Endothelial cell of coronary artery (primary cell): ENCODE measurements around the gene TMIGD1. TPM values are rescaled to one million over a fixed set of nuclear protein-coding genes. Genes with fewer than 3 reads are reported as not detected.

Source experiments
- total RNA-seq: library from RNA; depleted of rRNA; stranded (reverse); fragments of >200 nt; gene quantifications from 2 replicates; pipeline ENCODE4 v1.2.3, GENCODE V29; 2014

TMIGD1 gene
- total RNA-seq: not detected in 2 replicates

GRCh38 chr17:30333503-30334360, at the start of gene TMIGD1:
Gene TMIGD1, minus strand, starts transcription at chr17:30334057. Its CDS starts 1,924 bp downstream, at chr17:30332133.

DNA sequence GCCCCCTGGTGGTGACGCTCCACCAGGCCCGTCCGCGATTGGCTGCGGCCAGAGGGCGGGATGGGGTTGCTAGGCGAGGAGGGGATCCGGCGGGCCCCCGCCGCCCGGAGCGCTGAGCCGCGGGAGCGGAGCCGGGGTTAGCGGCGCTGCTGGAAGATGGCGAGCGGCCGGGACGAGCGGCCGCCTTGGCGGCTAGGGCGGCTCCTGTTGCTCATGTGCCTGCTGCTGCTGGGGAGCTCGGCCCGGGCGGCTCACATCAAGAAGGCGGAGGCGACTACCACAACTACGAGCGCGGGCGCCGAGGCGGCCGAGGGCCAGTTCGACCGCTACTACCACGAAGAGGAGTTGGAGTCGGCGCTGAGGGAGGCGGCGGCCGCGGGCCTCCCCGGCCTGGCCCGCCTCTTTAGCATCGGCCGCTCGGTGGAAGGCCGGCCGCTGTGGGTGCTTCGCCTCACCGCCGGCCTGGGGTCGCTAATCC, 45.0 kb upstream of the TMIGD1 start, which contains the start of gene CPD:
Gene CPD (plus strand): TSS at position 103 of the 478 bp plus-strand sequence. CDS start 54 bp downstream, at position 157.

DNA sequence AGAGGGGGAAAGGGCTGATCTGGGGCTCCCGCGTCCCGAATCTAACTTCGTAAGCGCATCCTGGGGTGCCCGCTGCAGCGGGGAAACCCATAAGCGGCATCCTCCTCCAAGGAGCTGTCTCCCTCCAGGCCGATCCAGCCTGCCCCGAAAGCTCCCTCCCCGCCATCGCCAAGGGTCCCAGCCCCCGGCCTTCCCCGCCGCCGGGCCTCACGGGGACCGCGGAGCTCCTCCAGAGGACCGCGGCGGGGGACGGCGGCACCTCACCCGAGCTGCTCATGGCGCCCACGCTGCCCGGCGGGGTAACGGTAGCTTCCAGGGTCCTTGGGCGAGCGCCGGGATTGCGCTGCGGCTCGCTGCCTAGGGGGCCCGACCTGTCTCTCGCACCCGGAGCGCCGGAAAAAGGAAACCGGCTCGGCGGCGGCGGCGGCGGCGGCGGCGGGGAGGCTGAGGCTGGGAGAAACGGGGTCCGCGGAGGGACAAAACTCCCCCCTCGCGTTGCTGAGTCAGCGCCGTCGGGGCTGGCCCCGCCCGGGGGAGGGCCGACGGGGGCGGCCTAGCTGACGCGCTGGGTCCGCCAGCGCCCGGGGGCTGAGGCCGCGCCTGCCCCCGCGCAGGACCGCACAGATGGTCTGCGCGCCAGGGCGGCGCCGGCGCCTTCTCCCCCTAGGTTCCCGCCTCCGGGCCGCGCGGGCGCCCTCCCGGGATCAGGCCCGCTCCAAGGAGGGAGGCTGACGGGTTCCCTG, 42.1 kb downstream of the TMIGD1 start, which contains the start of gene BLMH:
Gene BLMH (minus strand): TSS at position 402 of the 743 bp plus-strand sequence. CDS start 125 bp downstream, at position 277.

Other genes starting within 250 kb of the TMIGD1 start
- 8.7 and 10.9 TPM in 2 replicates for gene NSRP1, start 217.2 kb downstream of the TMIGD1 start, total RNA-seq
- under 0.01 TPM in 2 replicates for gene SLC6A4, start 98.4 kb downstream of the TMIGD1 start, total RNA-seq
- gene BLMH, start 42.1 kb downstream of the TMIGD1 start, total RNA-seq: 55.4 and 63.2 TPM in 2 replicates
- 106 and 181 TPM in 2 replicates for gene CPD, start 44.9 kb upstream of the TMIGD1 start, total RNA-seq
- 20.7 and 27.6 TPM in 2 replicates for gene GOSR1, start 143.4 kb upstream of the TMIGD1 start, total RNA-seq